IPS-20b (cell line): ENCODE results near the gene PRKD1.
"Not testable (repeated sequence)": the region's sequence is repeated elsewhere in the genome, so short reads cannot be mapped to it uniquely, and the experiment has no call there.

Experiments
- H3K27ac ChIP-seq: one replicate; pipeline ENCODE4 v1.5.1; 2013; ENCODE audit warnings: low read length
- H3K27me3 ChIP-seq: 2 replicates; pipeline ENCODE4 v1.6.1; 2013; ENCODE audit warnings: mild to moderate bottlenecking, low read length, inconsistent platforms; ENCODE audit not compliant: insufficient read depth
- H3K36me3 ChIP-seq: 2 replicates; pipeline ENCODE4 v1.6.1; 2013; ENCODE audit warnings: low read depth, mild to moderate bottlenecking, inconsistent platforms, low read length, moderate library complexity; ENCODE audit not compliant: insufficient read depth
- H3K4me1 ChIP-seq: 2 replicates; pipeline ENCODE4 v1.6.1; 2013; ENCODE audit warnings: mild to moderate bottlenecking, control low read depth, inconsistent platforms, low read length, moderate library complexity; ENCODE audit not compliant: insufficient read depth
- H3K4me3 ChIP-seq: 2 replicates; pipeline ENCODE4 v1.5.1; 2013; ENCODE audit warnings: mild to moderate bottlenecking, low read length, inconsistent platforms
- H3K9ac ChIP-seq: 2 replicates; pipeline ENCODE4 v1.6.1; 2013; ENCODE audit warnings: low read depth, mild to moderate bottlenecking, inconsistent platforms, low read length, moderate library complexity
- H3K9me3 ChIP-seq: 2 replicates; pipeline ENCODE4 v1.6.1; 2013; ENCODE audit warnings: mild to moderate bottlenecking, low read depth, low read length, inconsistent platforms; ENCODE audit not compliant: insufficient read depth

The PRKD1 gene

DNA sequence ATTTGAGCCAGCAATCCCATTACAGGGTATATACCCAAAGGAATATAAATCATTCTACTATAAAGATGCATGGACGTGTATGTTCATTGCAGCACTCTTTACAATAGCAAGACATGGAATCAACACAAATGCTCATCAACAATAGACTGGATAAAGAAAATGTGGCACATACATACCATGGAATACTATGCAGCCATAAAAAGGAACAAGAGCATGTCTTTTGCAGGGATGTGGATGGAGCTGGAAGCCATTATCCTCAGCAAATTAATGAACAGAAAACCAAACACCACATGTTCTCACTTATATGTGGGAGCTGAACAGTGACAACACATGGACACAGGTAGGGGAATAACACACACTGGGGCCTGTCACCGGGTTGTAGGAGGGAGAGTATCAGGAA is 238.1 kb downstream of the PRKD1 start:
- not testable (repeated sequence) for H3K4me3 ChIP-seq, H3K27me3 ChIP-seq, H3K36me3 ChIP-seq, H3K27ac ChIP-seq, H3K9ac ChIP-seq, H3K9me3 ChIP-seq, H3K4me1 ChIP-seq

DNA sequence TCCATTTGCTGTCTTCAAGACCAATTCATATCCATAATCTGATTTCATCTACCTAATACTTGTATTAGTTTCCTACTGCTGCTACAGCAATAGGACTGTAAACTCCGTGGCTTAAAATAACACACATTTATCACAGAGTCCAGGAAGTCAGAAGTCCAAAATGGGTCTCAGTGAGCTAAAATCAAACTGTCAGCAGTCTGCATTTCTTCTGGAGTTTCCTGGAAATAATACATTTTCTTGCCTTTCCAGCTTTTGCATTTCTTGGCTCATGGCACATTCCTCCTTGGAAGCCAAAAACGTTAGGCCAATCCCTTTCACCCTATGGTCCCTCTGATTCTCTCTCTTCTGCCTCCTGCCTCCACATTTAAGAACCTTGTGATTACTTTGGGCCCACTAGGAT is 239.8 kb downstream of the PRKD1 start:
- H3K27ac ChIP-seq, result no peak overlapping the region
- no peak overlapping the region for H3K4me3 ChIP-seq
- no peaks in the 10 kb centered on the region for H3K36me3 ChIP-seq
- no peaks in the 10 kb centered on the region for H3K27me3 ChIP-seq
- no peaks in the 10 kb centered on the region for H3K9me3 ChIP-seq
- no peaks in the 10 kb centered on the region for H3K4me1 ChIP-seq
- H3K9ac ChIP-seq, result no peak overlapping the region

DNA sequence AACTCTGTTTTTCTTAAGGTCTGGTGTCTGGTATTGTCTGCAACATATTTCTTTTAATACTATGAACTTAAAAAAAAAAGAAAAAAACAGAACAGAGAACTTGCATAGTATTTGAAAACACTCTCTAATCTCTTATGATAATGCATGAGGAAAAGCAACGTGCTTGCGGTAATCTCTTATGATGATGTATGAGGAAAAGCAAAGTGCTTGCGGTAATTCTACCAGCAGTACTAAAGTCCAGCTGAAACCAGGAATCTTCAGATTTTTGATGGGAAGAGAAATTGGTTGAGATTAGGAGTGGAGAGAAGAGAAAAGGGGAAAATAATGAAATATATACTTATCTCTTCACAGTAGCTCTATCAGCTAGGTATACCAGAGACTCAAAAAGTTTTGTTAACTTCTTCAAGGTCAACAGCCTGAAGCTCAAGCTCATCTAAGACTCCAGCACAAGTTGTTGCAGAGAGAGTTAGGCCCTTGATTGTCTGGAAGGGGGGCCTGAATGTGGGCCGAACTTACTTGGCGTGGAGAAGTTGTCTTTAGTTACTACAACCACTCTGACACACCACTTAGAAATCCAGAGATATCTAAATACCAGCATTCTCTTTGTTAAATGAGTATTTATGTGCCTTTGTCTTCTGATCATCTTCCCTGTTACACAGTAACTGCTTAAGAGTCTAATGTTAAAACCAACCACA is 240.4 kb downstream of the PRKD1 start:
- H3K9me3 ChIP-seq, result no peaks in the 10 kb centered on the region
- H3K4me1 ChIP-seq, result no peaks in the 10 kb centered on the region
- no peak overlapping the region for H3K27ac ChIP-seq
- H3K9ac ChIP-seq, result no peak overlapping the region
- no peaks in the 10 kb centered on the region for H3K27me3 ChIP-seq
- no peak overlapping the region for H3K4me3 ChIP-seq
- H3K36me3 ChIP-seq, result no peaks in the 10 kb centered on the region

DNA sequence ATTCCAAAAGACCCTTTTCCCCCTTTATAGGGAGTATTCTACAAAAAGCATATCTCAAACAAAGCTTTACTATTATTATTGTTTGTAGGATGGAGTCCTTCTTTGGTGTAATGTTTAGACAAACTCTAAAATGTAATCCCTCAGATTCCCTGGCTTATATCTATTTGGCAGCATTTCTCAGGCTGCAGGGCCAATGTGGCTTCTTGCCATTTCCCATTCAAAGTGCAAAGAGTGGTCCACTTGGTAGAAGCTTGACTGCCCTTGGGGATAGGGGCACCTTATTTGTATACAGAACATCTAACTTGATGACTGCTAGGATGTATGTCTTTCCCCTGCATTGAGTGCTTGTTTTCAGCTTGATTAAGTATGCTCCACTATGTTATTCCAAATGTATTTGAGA is 242.7 kb downstream of the PRKD1 start:
- Histone ChIP-seq H3K27ac (no peak overlapping the region), H3K4me3 (no peak overlapping the region), H3K9ac (no peak overlapping the region), H3K36me3 (no peaks in the 10 kb centered on the region), H3K4me1 (no peaks in the 10 kb centered on the region), H3K27me3 (no peaks in the 10 kb centered on the region), H3K9me3 (no peaks in the 10 kb centered on the region)

DNA sequence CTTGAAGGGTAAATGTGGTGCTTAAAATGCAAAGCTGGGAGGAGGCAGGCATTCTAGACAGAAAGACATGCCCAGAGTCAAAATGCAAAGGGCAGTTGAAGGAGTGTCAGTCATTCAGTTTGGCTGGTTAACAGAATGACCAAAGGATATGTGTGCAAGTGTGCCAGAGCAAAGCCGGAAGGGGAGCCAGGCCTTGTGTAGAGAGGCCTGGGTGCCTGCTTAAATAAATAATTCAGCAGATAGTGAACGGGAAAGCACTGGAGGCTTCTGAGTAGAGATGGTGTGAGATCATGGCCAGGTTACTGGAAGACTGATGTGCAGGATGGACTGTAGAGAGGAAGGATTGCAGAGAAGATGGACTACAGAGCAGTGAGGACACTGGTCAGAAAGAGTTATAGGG is 244.9 kb downstream of the PRKD1 start:
- Histone ChIP-seq H3K27ac (no peak overlapping the region), H3K9ac (no peak overlapping the region), H3K36me3 (no peaks in the 10 kb centered on the region), H3K4me3 (no peak overlapping the region), H3K9me3 (no peaks in the 10 kb centered on the region), H3K4me1 (no peaks in the 10 kb centered on the region), H3K27me3 (no peaks in the 10 kb centered on the region)

DNA sequence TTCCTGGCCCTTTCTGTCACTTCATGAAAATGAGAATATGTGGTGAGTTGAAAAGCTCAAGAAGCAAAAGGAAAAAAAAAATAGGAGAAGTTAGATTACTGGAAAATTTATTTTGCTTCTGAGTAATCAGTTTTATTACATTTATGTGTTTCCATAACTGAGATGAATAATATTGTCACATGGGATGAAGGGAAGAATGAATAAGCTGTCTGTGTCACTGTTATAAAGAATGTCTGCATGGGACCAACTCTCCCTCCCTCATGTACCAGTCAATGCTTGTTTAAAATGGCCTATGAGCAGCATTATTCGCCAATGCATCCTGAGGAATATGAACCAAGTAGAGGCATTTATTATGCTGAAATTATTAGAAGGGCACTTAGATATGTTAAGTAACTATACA is 246.3 kb downstream of the PRKD1 start:
- Histone ChIP-seq H3K27ac (no peak overlapping the region), H3K4me1 (no peaks in the 10 kb centered on the region), H3K4me3 (no peak overlapping the region), H3K36me3 (no peaks in the 10 kb centered on the region), H3K27me3 (no peaks in the 10 kb centered on the region), H3K9ac (no peak overlapping the region), H3K9me3 (no peaks in the 10 kb centered on the region)

DNA sequence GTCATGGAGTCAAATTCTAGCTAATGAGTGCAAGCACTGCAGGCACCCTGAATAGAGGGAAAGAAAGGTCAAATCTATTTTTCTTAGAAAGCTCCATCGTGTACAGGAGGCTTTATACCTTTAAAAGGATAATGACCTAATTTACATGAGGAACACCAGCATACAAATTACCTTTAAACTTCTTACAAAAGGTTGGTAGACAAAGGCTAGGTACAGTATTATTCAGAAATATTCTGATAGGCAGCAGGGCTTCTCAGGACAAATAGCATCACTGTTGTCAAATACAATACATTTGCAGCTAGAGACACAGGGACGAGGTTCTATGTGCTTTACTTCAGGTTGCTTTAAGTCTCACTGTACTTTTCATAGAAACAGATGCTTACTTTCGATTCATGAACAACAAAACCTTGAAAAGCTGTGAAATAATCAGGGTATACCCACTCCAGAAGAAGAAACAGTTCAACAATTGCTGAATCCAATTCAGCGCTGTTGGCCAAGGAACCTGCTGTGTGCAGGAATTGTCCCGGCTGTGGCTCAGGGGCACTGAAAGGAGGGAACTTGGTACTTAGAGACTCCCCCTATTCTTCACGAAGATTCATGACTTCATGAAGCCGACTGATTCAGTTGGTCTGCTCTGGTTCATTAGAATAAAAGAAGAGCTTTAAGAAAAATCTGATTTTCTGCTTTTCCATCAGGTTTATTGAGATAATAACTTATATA is 252.9 kb downstream of the PRKD1 start:
- H3K9me3 ChIP-seq, result no peaks in the 10 kb centered on the region
- H3K27ac ChIP-seq, result no peak overlapping the region
- H3K4me1 ChIP-seq, result peaks cover 8% of the 10 kb centered on the region; the same call in 1 of the 2 replicates
- no peaks in the 10 kb centered on the region for H3K27me3 ChIP-seq
- no peak overlapping the region for H3K4me3 ChIP-seq
- H3K36me3 ChIP-seq, result no peaks in the 10 kb centered on the region
- H3K9ac ChIP-seq, result no peak overlapping the region

DNA sequence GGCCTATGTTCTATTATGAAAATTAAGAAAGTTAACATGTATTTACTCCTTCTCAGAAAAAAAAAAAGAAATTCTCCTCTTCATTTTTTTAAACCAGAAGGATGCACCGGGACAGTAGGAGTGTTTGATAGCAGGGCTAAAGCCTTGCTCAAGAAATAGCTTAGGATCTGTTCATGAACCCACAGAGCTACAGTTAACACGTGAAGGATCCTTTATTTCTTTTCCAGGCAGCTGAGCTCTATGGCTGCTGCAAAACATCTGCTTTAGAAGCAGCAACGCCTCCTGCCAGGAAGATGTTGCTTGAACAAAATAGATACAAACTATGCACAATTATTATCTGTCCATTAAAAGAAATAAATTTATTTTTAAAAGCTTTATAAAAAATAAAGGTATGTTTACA is 254.8 kb downstream of the PRKD1 start:
- no peak overlapping the region for H3K27ac ChIP-seq
- H3K4me1 ChIP-seq, result peaks cover 15% of the 10 kb centered on the region; the same call in 1 of the 2 replicates
- H3K36me3 ChIP-seq, result no peaks in the 10 kb centered on the region
- H3K9me3 ChIP-seq, result no peaks in the 10 kb centered on the region
- no peak overlapping the region for H3K4me3 ChIP-seq
- no peaks in the 10 kb centered on the region for H3K27me3 ChIP-seq
- H3K9ac ChIP-seq, result no peak overlapping the region

DNA sequence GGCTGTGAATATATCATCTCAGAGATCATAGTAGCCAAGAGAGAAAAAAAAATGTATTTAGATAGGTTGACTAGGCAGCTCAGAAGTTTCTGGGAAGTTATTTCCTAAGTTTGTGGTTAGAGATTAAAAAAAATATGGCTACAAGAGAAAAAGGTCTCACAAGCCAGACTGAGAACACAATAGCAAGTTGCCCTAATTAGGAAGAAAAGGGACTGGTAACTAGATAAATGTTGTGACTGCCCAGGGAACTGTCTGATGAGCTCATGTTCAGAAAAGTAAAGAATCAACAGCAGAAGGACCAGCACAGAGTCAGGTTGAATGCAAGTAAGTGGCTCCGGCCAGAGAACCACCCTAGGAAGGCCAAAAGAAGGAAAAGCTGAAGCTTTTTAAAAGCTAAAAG is 256.6 kb downstream of the PRKD1 start:
- Histone ChIP-seq H3K4me3 (no peak overlapping the region), H3K36me3 (no peaks in the 10 kb centered on the region), H3K9ac (no peak overlapping the region), H3K27ac (no peak overlapping the region), H3K27me3 (no peaks in the 10 kb centered on the region), H3K4me1 (peaks cover 15% of the 10 kb centered on the region; the same call in 1 of the 2 replicates), H3K9me3 (no peaks in the 10 kb centered on the region)

DNA sequence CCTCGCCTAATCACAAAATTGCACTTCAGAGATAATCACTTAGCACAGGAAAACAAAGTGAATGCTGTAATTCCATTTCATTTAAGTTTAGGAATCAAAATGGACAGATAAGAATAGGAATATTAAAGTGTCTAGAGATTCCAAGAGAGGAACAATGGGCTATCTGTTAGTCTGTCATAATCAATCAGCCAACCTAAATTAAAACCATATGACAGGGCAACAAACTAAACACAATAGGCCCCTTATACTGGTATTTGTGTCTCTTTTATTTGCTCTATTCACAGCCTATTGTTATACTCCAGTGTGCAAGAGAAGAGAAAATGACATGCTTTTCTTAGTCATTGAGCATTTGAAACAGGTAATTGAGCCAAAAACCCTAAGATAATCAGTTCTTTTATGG is 259.4 kb downstream of the PRKD1 start:
- Histone ChIP-seq H3K9me3 (no peaks in the 10 kb centered on the region), H3K27me3 (no peaks in the 10 kb centered on the region), H3K36me3 (no peaks in the 10 kb centered on the region), H3K9ac (no peak overlapping the region), H3K4me1 (peaks cover 14% of the 10 kb centered on the region; the same call in 1 of the 2 replicates), H3K4me3 (no peak overlapping the region), H3K27ac (no peak overlapping the region)

DNA sequence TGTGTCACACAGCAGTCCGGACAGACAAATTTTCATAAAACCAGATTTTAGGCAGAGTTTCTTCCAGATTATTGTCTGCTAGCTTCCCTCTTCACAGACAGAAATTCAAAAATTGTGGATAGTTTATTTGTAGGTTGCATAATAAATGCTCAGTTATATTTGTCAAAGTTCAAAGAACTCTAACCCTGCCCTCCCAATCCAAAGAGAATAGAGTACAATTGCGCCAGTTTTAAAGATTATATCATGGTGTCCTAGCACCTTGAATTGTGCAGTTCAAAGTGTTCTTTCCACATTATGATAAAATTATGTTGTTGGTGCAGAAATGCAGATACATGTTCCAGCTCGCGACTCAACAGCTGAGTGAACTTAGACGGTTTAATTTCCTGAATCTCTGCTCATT is 263.1 kb downstream of the PRKD1 start:
- no peak overlapping the region for H3K27ac ChIP-seq
- H3K4me3 ChIP-seq, result no peak overlapping the region
- no peaks in the 10 kb centered on the region for H3K36me3 ChIP-seq
- H3K4me1 ChIP-seq, result peaks cover 15% of the 10 kb centered on the region; the same call in 1 of the 2 replicates
- no peaks in the 10 kb centered on the region for H3K27me3 ChIP-seq
- no peaks in the 10 kb centered on the region for H3K9me3 ChIP-seq
- H3K9ac ChIP-seq, result no peak overlapping the region

DNA sequence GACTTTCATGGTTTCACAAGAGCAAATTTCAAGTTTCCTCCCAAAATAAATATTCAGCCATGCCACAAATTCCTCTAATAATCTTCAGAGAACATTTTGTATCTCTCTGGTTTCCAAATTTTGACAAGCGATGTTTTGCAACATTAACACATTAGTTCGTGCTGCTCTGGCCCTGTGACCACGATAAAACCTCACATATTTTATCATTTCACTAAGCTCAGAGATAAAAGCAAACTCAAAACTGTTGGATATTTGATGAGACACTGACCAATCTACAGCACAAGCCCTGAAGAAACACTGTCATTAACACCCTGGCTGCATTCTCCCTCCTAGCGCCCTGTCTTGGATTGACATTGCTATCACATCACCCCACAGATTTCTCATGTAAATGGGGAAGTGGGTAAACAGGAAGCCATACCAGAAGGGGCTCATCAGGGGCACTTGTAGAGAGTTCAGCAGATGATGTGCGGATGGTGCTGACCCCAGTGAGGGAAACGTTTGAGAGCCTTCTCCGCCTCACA is 264.3 kb downstream of the PRKD1 start:
- Histone ChIP-seq H3K9ac (peak overlapping the region; percentile 32; the same call in 1 of the 2 replicates), H3K36me3 (no peaks in the 10 kb centered on the region), H3K27ac (no peak overlapping the region), H3K4me3 (peak overlapping the region; percentile 36; the same call in 1 of the 2 replicates), H3K9me3 (no peaks in the 10 kb centered on the region), H3K27me3 (no peaks in the 10 kb centered on the region), H3K4me1 (peaks cover 12% of the 10 kb centered on the region; the same call in 1 of the 2 replicates)
